Loucy (cell line): ENCODE data around the gene CCDC91.

Experiments used
- CTCF ChIP-seq: fragments of 200-600 bp; sonication (generic); conservative IDR thresholded peaks from 2 replicates; pipeline ENCODE4 v1.5.1; 2014; ENCODE audit warnings: mild to moderate bottlenecking, antibody characterized with exemption, low read length
- EZH2phosphoT487 ChIP-seq: fragments of 200-600 bp; IDR thresholded peaks from 2 replicates; pipeline ENCODE4 v1.6.1; 2018; ENCODE audit warnings: antibody characterized with exemption, mild to moderate bottlenecking, moderate library complexity, borderline replicate concordance

GRCh38 chr12:28218875-28219274, 28.6 kb downstream of the CCDC91 start:
- TF ChIP-seq CTCF (no peak), EZH2phosphoT487 (no peak)
